ENCODE data around the gene PPP2R5C. TPM values are rescaled to one million over a fixed set of nuclear protein-coding genes. Genes with fewer than 3 reads are reported as not detected.

The PPP2R5C gene
- total and polyA plus RNA-seq, 2 of the 8 experiments (the other 6 are each of a cell fraction or from before 2014, with no cell fraction given) = 49.6 to 95.9 TPM

- Histone ChIP-seq H3K9me3 (ENCODE audit: insufficient read depth in 2 of 2, low read depth in 1 of 2, low read length in 1 of 2) (peaks cover 8 to 10% of the 10 kb centered on the region in 2 experiments; a peak in 3 of 4 replicates), H3K56ac (replicated peaks; ENCODE audit: insufficient read length, low read depth, low read length) (no peak overlapping the region), H3K79me1 (ENCODE audit: low read depth, low read length) (no peaks in the 10 kb centered on the region), H2BK15ac (ENCODE audit: low read length) (no peak overlapping the region), H2BK120ac (replicated peaks; ENCODE audit: low read depth, low read length) (no peak overlapping the region), H3K4me2 (ENCODE audit: insufficient read depth in 1 of 2, low read depth in 2 of 2, low read length in 2 of 2) (no peak overlapping the region), H3K79me2 (ENCODE audit: control insufficient read depth in 1 of 2, insufficient read depth in 2 of 2, low read length in 2 of 2) (no peaks in the 10 kb centered on the region), H3K4me3 (ENCODE audit: extremely low read depth in 1 of 4, insufficient read depth in 2 of 4, low read depth in 3 of 4, low read length in 4 of 4) (no peak overlapping the region), H3K4me1 (replicated peaks in 1 of 4; ENCODE audit: control insufficient read depth in 3 of 4, insufficient read depth in 4 of 4, low read length in 3 of 4) (no peaks in the 10 kb centered on the region), H3K4ac (replicated peaks; ENCODE audit: insufficient read length, low read depth, low read length) (no peak overlapping the region), H4K91ac (replicated peaks; ENCODE audit: insufficient read length, low read length) (no peak overlapping the region), H2BK5ac (ENCODE audit: low read depth, low read length) (no peak overlapping the region), H2AK5ac (ENCODE audit: low read depth, low read length) (no peak overlapping the region), H3K14ac (ENCODE audit: insufficient read length) (no peak overlapping the region), H4K20me1 (replicated peaks in 1 of 2; ENCODE audit: control insufficient read depth in 1 of 2, insufficient read depth in 2 of 2, low read length in 2 of 2) (no peaks in the 10 kb centered on the region), H3K9ac (replicated peaks in 1 of 4; ENCODE audit: extremely low read depth in 1 of 4, low read depth in 3 of 4, low read length in 3 of 4) (no peak overlapping the region), H3K27me3 (replicated peaks in 1 of 4; ENCODE audit: control insufficient read depth in 3 of 4, extremely low read depth in 1 of 4, insufficient read depth in 3 of 4, low read length in 3 of 4) (no peaks in the 10 kb centered on the region), H2AFZ (ENCODE audit: low read length) (no peak overlapping the region), H3K27ac (ENCODE audit: low read depth, low read length) (no peak overlapping the region), H3K23me2 (ENCODE audit: low read depth, low read length) (no peaks in the 10 kb centered on the region), H3K18ac (ENCODE audit: extremely low read depth, low read length) (no peak overlapping the region), H2BK12ac (ENCODE audit: low read depth, low read length) (no peak overlapping the region), H3K23ac (ENCODE audit: insufficient read length) (no peak overlapping the region), H2BK20ac (ENCODE audit: low read length) (no peak overlapping the region; the same call in 1 of the 2 replicates), H3K36me3 (ENCODE audit: control insufficient read depth in 2 of 4, insufficient read depth in 4 of 4, low read length in 3 of 4) (no peaks in the 10 kb centered on the region), H4K8ac (ENCODE audit: extremely low read depth, insufficient read depth, low read length) (no peak overlapping the region), H4K5ac (ENCODE audit: insufficient read length, low read depth, low read length) (no peak overlapping the region)
- ChIA-PET CTCF (ENCODE audit: partially characterized antibody) (interaction anchor here (0.7 kb wide), 1 partner anchor 33 kb away, joined by 3 read pairs; no protein-coding TSS in a partner anchor), POLR2A (ENCODE audit: partially characterized antibody) (no interaction called here)
- 81% methylated on average over 8 of the region's 8 CpGs; no CpG with 5 or more reads in 1 of the 2 experiments for WGBS, 2 experiments (ENCODE audit: extremely low coverage in 1 of 2, insufficient coverage in 1 of 2, insufficient read length in 1 of 2, insufficient replicate concordance in 2 of 2, low coverage in 1 of 2, low lambda C conversion rate in 2 of 2, missing lambda C conversion rate in 1 of 2)
- DNase-seq (ENCODE audit: low read depth in 1 of 2, low spot score in 2 of 2) (no peak), FAIRE-seq (no peak)
- TF ChIP-seq SIRT6 (IDR thresholded peaks at IDR 0.05; ENCODE audit: low read length) (no peak), SIN3A (conservative IDR thresholded peaks at IDR 0.05 in 1 of 2, IDR thresholded peaks at IDR 0.05 in 1 of 2; ENCODE audit: low read depth in 1 of 2, low read length in 2 of 2) (no peak), SUZ12 (IDR thresholded peaks at IDR 0.05; ENCODE audit: low read length) (no peak), YY1 (IDR thresholded peaks at IDR 0.05; ENCODE audit: low read depth, low read length) (no peak), TAF7 (optimal IDR thresholded peaks at IDR 0.05; ENCODE audit: borderline replicate concordance, low read depth, low read length) (no peak), RXRA (IDR thresholded peaks at IDR 0.05; ENCODE audit: insufficient read depth, low read depth, low read length) (no peak), PHF8 (conservative IDR thresholded peaks at IDR 0.05; ENCODE audit: low read depth, low read length) (no peak), RFX5 (IDR thresholded peaks at IDR 0.05; ENCODE audit: borderline replicate concordance, low read depth, low read length) (no peak), RAD21 (IDR thresholded peaks at IDR 0.05 in 1 of 2, conservative IDR thresholded peaks at IDR 0.05 in 1 of 2; ENCODE audit: low read depth in 2 of 2, low read length in 2 of 2) (no peak), CBX8 (IDR thresholded peaks at IDR 0.05; ENCODE audit: borderline replicate concordance, low read depth, low read length) (no peak), SP4 (IDR thresholded peaks at IDR 0.05; ENCODE audit: low read length) (no peak), POU5F1 (IDR thresholded peaks at IDR 0.05; ENCODE audit: low read depth, low read length) (no peak)
Observed at GRCh38 chr14:101739446-101740141, 21.9 kb upstream of the PPP2R5C start.
